Fibroblast of mammary gland (primary cell): Measurements from ENCODE around the gene PDLIM1.

Source experiments
- DNase-seq: peaks from one replicate; pipeline ENCODE4 v3.0.0-alpha.2; 2010; ENCODE audit warnings: low read depth
- H3K4me3 ChIP-seq: 2 replicates; pipeline ENCODE4 v1.5.1; 2011; ENCODE audit warnings: low read depth, mild to moderate bottlenecking, low read length, moderate library complexity; ENCODE audit not compliant: control insufficient read depth
- CTCF ChIP-seq: conservative IDR thresholded peaks from 2 replicates; pipeline ENCODE4 v1.5.1; 2011; ENCODE audit warnings: low read depth, low read length, inconsistent platforms; ENCODE audit not compliant: control insufficient read depth, insufficient read depth

Gene PDLIM1

DNA sequence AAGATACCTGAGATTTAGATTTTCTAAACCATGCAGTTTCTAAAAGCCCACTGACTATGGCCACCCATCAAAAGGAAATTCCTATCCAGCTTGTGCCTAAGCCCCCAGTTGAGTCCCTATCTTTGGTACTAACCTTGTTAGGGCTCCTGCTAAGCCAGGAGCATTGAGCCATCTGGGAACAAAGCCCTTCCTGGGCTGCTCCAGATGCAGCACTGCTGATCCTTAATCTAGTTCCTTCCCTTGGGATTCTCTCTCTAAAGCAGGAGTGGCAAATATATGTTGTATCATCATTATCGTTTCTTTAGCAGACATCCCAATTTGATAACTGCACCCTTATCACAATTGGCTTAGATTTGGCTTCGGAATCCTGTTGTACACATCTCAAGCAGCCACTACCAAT lies 24.7 kb upstream of the PDLIM1 start:
- no peak for TF ChIP-seq CTCF
- no peak overlapping the region for H3K4me3 ChIP-seq
- no peak for DNase-seq

- no peak for DNase-seq
- no peak for TF ChIP-seq CTCF
- H3K4me3 ChIP-seq, result no peak overlapping the region
Observed at GRCh38 chr10:95314192-95314918, 23.6 kb upstream of the PDLIM1 start.

DNA sequence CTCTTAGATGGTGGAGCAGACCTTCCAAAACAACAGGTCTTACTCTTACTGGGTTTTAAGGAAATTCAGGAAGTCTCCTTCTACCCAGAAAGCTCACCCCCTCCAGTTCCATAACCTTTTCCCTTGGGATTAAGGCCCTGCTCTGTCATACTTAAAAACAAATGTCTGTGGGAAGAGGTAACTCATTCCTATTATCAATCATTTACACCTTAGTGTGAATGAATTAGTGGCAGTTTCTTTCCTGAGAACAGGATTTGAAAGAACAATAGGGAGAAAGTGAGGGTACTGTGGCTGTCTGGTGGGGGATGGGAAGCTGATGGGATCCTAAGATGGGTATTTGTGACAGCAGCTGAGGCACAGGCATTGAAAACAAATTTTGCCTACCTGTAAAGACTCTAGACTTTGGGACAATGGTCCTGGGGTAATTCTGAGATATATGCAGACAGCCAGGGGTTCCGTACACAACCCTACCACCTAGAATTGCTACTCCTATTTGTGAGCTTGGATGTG lies 22.2 kb upstream of the PDLIM1 start:
- no peak for DNase-seq
- no peak overlapping the region for H3K4me3 ChIP-seq
- TF ChIP-seq CTCF, result no peak

DNA sequence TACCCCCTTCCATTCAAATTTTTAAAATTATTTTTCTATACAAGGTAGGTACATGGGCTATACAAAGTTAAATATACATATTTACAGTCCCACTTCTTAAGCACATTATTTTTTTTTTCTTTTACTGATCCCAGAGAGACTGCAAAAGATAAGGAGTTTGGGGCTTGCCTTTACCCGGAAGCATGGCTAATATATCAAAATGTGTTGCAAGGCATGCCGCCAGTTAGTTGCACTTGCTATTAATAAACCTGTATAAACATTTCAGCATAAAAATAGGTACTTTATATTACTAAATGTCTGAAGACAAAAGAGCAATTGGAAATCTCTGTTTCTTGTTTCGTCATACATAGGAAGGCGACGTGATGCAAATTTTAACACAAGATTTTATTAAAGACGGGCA lies 21.5 kb upstream of the PDLIM1 start:
- H3K4me3 ChIP-seq, result no peak overlapping the region
- TF ChIP-seq CTCF, result no peak
- DNase-seq, result no peak

- TF ChIP-seq CTCF, result no peak
- no peak overlapping the region for H3K4me3 ChIP-seq
- no peak for DNase-seq
Observed at GRCh38 chr10:95309958-95310357, 19.2 kb upstream of the PDLIM1 start.

DNA sequence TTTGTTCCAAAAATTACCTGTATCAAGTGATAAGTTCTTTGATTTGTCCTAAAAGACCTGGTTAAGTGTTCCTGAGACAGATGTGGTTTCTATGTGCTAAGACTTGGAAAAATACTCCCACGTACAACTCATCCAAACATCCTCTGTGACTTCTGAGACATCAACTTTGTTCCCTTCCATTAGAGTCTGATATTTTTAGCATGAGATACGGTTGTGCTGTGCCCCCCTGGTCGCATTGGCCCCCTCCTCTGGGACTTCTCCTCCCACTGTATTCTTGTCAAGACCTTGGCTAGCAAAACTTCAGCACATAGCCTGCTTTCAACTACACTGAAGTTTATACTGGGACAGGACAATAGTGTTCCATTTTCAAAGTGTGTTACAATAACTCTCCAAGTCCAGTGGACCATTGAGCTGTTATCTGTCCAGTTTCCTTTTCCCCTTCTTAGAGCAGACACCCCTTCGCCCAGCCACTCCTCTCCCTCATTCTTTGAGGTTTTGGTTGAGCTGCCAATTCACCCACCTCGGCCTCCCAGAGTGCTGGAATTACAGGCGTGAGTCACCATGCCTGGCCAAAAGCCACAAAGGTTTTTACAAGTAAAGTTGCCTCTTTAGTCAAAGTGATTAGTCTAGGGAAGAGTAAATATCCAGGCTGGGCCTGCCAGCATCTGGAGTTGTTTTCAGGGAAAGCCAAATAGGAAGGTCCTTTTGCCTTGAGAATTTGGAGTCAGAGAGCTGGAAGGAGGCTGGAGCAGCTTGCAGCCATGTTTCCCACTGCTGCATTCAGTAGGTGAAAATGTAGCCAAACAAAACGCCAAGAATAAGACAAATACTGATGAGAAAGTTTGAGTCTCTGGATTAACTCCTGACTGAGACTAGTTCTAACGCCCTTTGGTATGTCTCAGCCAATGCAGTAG lies 17.8 kb upstream of the PDLIM1 start:
- DNase-seq, result peak; percentile 98
- no peak for TF ChIP-seq CTCF
- H3K4me3 ChIP-seq, result no peak overlapping the region
